ENCODE results near the gene ELP1. TPM values are rescaled to one million over a fixed set of nuclear protein-coding genes. Genes with fewer than 3 reads are reported as not detected.
"Not testable (repeated sequence)": the region's sequence is repeated elsewhere in the genome, so short reads cannot be mapped to it uniquely, and the experiment has no call there.

ELP1 gene
- total RNA-seq, 4 donors from 2014 or later: 12.3 to 22.2 (median 20.2) TPM

GRCh38 chr9:108904161-108904560, 29.8 kb downstream of the ELP1 start:
- intact Hi-C loops (cut with DNase I): no loop called here
- no peak for TF ChIP-seq POLR2A (IDR thresholded peaks at IDR 0.05)
- TF ChIP-seq, protein P1, sequence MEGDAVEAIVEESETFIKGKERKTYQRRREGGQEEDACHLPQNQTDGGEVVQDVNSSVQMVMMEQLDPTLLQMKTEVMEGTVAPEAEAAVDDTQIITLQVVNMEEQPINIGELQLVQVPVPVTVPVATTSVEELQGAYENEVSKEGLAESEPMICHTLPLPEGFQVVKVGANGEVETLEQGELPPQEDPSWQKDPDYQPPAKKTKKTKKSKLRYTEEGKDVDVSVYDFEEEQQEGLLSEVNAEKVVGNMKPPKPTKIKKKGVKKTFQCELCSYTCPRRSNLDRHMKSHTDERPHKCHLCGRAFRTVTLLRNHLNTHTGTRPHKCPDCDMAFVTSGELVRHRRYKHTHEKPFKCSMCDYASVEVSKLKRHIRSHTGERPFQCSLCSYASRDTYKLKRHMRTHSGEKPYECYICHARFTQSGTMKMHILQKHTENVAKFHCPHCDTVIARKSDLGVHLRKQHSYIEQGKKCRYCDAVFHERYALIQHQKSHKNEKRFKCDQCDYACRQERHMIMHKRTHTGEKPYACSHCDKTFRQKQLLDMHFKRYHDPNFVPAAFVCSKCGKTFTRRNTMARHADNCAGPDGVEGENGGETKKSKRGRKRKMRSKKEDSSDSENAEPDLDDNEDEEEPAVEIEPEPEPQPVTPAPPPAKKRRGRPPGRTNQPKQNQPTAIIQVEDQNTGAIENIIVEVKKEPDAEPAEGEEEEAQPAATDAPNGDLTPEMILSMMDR (IDR thresholded peaks at IDR 0.05): no peak
- Histone ChIP-seq H3K9me3 (no peaks in the 10 kb centered on the region), H3K36me3 (peaks cover 4 to 100% (median 18%) of the 10 kb centered on the region in 3 donors), H3K4me3 (no peak overlapping the region), H3K27me3 (no peaks in the 10 kb centered on the region), H3K27ac (no peak overlapping the region), H3K4me1 (no peaks in the 10 kb centered on the region)
- 94 to 97% methylated on average over 2 of the region's 3 CpGs for WGBS, 2 donors
- DNase-seq: no peak

DNA sequence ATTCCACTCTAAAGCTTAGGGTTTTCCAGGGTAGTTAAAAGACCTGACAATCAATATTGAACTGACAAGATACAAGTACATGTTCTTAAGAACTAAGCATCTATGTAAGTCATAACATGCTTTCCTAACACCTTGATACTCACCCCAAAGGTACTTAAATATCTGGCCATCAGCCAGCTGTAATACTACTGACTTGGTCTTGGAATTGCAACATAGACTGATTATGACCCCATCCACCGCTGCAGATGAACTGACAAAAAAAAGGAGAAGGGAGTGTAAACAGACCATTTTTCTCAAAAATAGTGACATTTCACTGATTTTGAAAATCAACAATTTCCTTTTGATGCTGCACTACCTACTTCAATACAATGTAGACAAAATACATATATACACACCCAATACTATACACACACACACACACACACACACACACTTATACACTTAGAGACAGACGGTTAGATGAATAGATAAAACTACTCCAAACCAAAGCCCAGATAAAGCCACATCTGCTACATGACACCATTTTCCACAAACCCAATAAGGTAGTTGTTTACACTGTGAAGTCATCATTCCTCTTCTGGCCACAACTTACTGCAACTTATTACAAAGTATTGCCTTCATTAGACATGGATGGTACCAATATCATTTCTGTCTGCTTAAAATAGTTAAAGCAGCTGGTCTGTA, 30.4 kb downstream of the ELP1 start:
- peaks cover under 1 to 100% (median 22%) of the 10 kb centered on the region in 3 donors for H3K36me3 ChIP-seq
- 75 to 86% methylated on average over 2 of the region's 2 CpGs for WGBS, 2 donors
- intact Hi-C loops (cut with DNase I): no loop called here
- H3K27ac ChIP-seq: no peak overlapping the region
- no peak for DNase-seq
- no peak overlapping the region for H3K4me3 ChIP-seq
- no peaks in the 10 kb centered on the region for H3K9me3 ChIP-seq
- H3K27me3 ChIP-seq: no peaks in the 10 kb centered on the region
- H3K4me1 ChIP-seq: no peaks in the 10 kb centered on the region
- no peak for TF ChIP-seq POLR2A (IDR thresholded peaks at IDR 0.05)
- TF ChIP-seq, protein P1 (IDR thresholded peaks at IDR 0.05): no peak

GRCh38 chr9:108900176-108900575, 33.7 kb downstream of the ELP1 start:
- WGBS, 2 donors: 94 to 96% methylated on average over 5 of the region's 5 CpGs

GRCh38 chr9:108899023-108899695, 34.8 kb downstream of the ELP1 start:
- H3K4me1 ChIP-seq; H3K4me3 ChIP-seq; H3K9me3 ChIP-seq; intact Hi-C loops (cut with DNase I); H3K27ac ChIP-seq; DNase-seq; H3K27me3 ChIP-seq: not testable (repeated sequence)
- WGBS, 2 donors: 88 to 93% methylated on average over 8 of the region's 8 CpGs
- H3K36me3 ChIP-seq: peaks cover 0 to 100% (median 35%) of the 10 kb centered on the region in 3 donors

More at GRCh38 chr9:108900176-108900575, 33.7 kb downstream of the ELP1 start:
- H3K4me3 ChIP-seq: no peak overlapping the region
- intact Hi-C loops (cut with DNase I): no loop called here
- H3K36me3 ChIP-seq: peaks cover 0 to 100% (median 30%) of the 10 kb centered on the region in 3 donors
- H3K4me1 ChIP-seq: no peaks in the 10 kb centered on the region
- no peak for DNase-seq
- no peak for TF ChIP-seq POLR2A (IDR thresholded peaks at IDR 0.05)
- TF ChIP-seq, protein P1 (IDR thresholded peaks at IDR 0.05): no peak
- no peaks in the 10 kb centered on the region for H3K27me3 ChIP-seq
- H3K9me3 ChIP-seq: no peaks in the 10 kb centered on the region
- no peak overlapping the region for H3K27ac ChIP-seq

DNA sequence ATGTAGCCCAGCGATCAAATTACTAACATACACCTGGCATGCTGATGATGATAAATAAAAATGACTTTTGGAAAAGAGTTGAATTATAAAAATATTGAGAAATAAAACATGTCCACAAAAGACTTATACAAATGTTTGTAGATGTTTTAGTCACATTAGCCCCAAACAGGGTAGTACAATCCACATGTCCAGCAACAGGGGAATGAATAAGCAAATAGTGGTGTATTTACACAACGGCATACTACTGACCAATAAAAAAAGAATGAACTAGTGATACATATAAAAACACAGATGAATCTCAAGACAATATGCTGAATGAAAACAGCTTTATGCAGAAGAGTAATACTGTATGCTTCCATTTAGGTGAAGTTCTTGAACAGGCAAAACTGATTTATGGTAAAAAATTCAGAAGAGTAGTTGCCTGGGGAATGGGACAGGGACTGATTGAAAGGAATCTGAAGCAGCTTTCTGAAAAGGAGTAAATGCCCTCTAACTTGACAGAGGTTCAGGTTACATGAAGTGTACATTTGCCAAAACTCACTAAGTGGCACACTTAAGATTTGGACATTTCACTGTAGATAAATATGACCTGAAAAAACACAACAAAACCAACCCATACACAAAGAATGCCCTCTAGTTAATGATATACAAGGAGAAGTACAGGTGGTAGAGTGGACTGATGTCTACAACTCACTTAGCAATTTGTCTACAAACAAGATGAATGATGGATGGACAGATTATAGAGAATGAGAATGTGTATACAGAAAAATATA, 36.4 kb downstream of the ELP1 start:
- no peak overlapping the region for H3K4me3 ChIP-seq
- H3K27ac ChIP-seq: no peak overlapping the region
- H3K4me1 ChIP-seq: no peaks in the 10 kb centered on the region
- DNase-seq: no peak
- H3K9me3 ChIP-seq: no peaks in the 10 kb centered on the region
- 88 to 95% methylated on average over 2 of the region's 2 CpGs for WGBS, 2 donors
- H3K27me3 ChIP-seq: no peaks in the 10 kb centered on the region
- peaks cover 0 to 100% (median 36%) of the 10 kb centered on the region in 3 donors for H3K36me3 ChIP-seq
- TF ChIP-seq, protein P1 (IDR thresholded peaks at IDR 0.05): no peak
- no peak for TF ChIP-seq POLR2A (IDR thresholded peaks at IDR 0.05)
- intact Hi-C loops (cut with DNase I): no loop called here
